ENCODE data around the gene OR2S2.

DNA sequence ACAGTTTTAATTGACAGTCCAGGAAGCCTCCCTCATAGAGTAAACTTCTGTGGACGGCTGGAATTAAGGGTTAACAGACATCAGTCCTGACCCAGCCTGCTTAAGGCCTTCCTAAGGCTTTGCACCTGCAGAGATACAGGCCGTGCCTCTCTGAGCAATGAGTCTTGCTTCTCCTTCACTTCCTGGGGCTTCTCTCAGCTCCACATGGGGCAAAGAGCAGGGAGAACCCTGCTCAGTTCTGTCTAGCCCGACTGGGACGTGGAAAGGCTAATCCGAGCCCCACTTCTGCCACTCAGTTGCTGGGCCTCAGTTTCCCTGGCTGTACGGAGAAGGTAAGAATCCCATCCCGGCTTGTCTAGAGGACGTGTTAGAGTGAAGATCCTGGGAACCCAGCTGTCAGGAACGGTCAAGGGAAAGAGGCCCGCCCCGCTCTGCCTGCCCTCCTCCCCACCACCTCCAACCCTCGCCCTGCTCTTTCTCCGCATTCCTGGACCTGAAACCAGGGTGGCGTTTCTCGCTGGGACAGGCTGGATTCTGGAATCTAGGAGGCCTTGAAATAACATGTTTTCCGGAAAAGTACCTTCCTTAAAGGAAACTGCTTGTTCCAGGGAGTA is 42.2 kb downstream of the OR2S2 start:
- TF ChIP-seq TEAD4 (IDR thresholded peaks at IDR 0.05; ENCODE audit: low read depth, low read length): no peak
- no peak for TF ChIP-seq ZNF274 (IDR thresholded peaks at IDR 0.05; ENCODE audit: borderline replicate concordance, extremely low read depth, low read length)
- TF ChIP-seq, protein P1, sequence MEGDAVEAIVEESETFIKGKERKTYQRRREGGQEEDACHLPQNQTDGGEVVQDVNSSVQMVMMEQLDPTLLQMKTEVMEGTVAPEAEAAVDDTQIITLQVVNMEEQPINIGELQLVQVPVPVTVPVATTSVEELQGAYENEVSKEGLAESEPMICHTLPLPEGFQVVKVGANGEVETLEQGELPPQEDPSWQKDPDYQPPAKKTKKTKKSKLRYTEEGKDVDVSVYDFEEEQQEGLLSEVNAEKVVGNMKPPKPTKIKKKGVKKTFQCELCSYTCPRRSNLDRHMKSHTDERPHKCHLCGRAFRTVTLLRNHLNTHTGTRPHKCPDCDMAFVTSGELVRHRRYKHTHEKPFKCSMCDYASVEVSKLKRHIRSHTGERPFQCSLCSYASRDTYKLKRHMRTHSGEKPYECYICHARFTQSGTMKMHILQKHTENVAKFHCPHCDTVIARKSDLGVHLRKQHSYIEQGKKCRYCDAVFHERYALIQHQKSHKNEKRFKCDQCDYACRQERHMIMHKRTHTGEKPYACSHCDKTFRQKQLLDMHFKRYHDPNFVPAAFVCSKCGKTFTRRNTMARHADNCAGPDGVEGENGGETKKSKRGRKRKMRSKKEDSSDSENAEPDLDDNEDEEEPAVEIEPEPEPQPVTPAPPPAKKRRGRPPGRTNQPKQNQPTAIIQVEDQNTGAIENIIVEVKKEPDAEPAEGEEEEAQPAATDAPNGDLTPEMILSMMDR (IDR thresholded peaks at IDR 0.05; ENCODE audit: control extremely low read depth in 1 of 3, insufficient read depth in 1 of 3, low read depth in 1 of 3, low read length in 3 of 3): no peak
- TF ChIP-seq, protein P2, sequence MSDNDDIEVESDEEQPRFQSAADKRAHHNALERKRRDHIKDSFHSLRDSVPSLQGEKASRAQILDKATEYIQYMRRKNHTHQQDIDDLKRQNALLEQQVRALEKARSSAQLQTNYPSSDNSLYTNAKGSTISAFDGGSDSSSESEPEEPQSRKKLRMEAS (IDR thresholded peaks at IDR 0.05): no peak
- no peak for TF ChIP-seq POLR2AphosphoS5 (IDR thresholded peaks at IDR 0.05; ENCODE audit: low read depth, low read length)
- TF ChIP-seq POLR2A (IDR thresholded peaks at IDR 0.05; ENCODE audit: control extremely low read depth in 1 of 2, low read depth in 2 of 2, low read length in 2 of 2): no peak
- TF ChIP-seq SRF (IDR thresholded peaks at IDR 0.05; ENCODE audit: low read depth, low read length): no peak
- no peak for TF ChIP-seq CBX5 (IDR thresholded peaks at IDR 0.05; ENCODE audit: low read depth, low read length)

All from H1 (cell line).